ENCODE measurements around the gene SAMD9. TPM values are rescaled to one million over a fixed set of nuclear protein-coding genes. Genes with fewer than 3 reads are reported as not detected.

Gene SAMD9
- total RNA-seq, 1 donor from 2014 or later = not detected

DNA sequence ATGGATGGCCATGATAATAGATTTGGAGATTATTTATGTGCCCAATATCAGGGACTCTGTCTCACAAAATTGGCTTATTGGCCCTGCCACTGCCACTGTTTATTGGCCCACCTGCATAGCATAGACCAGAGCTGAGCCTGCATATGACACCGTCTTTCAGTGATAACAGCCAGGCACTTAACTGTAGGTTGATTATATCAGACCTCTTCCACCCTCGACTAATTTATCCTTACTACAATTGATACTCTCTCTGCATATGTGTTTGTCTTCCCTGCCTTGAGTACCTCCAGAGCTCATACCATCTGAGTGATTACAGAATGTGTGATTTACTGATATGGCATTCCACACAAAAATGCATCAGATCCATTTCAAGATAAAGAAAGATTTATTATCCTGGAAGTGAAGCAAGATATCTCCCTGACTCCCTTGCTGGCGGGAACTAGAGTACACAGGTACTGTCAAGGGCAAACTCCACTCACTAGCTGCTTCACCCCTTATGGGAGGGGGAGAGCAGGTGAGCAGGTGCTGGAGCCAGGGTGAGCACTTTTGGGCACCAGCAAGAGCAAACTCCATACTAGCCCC, 43.5 kb upstream of the SAMD9 start:
- H3K9ac ChIP-seq = no peak overlapping the region
- Mint-ChIP-seq H3K9me3 (no peaks in the 10 kb centered on the region), H3K4me3 (no peak overlapping the region), H3K4me1 (no peaks in the 10 kb centered on the region), H3K36me3 (no peaks in the 10 kb centered on the region), H3K27ac (no peak overlapping the region), H3K27me3 (ENCODE audit: insufficient read depth, low read depth) (no peaks in the 10 kb centered on the region)
- no peaks in the 10 kb centered on the region for H3F3A ChIP-seq (ENCODE audit: low read depth)
- no peak overlapping the region for H3K27ac ChIP-seq
- H4K20me1 ChIP-seq (ENCODE audit: low read depth) = no peaks in the 10 kb centered on the region
- H2AFZ ChIP-seq (replicated peaks) = no peak overlapping the region
- no peak overlapping the region for H3K4me2 ChIP-seq
- no peak for DNase-seq (ENCODE audit: low spot score)
- H3K79me2 ChIP-seq (ENCODE audit: low read depth) = no peaks in the 10 kb centered on the region
- no peaks in the 10 kb centered on the region for H3K4me1 ChIP-seq
- H3K4me3 ChIP-seq = no peak overlapping the region
- peaks cover 4% of the 10 kb centered on the region for H3K27me3 ChIP-seq
- H3K9me3 ChIP-seq (ENCODE audit: low read depth) = no peaks in the 10 kb centered on the region
- no peak for TF ChIP-seq EZH2phosphoT487 (IDR thresholded peaks at IDR 0.05)
- TF ChIP-seq, protein P1, sequence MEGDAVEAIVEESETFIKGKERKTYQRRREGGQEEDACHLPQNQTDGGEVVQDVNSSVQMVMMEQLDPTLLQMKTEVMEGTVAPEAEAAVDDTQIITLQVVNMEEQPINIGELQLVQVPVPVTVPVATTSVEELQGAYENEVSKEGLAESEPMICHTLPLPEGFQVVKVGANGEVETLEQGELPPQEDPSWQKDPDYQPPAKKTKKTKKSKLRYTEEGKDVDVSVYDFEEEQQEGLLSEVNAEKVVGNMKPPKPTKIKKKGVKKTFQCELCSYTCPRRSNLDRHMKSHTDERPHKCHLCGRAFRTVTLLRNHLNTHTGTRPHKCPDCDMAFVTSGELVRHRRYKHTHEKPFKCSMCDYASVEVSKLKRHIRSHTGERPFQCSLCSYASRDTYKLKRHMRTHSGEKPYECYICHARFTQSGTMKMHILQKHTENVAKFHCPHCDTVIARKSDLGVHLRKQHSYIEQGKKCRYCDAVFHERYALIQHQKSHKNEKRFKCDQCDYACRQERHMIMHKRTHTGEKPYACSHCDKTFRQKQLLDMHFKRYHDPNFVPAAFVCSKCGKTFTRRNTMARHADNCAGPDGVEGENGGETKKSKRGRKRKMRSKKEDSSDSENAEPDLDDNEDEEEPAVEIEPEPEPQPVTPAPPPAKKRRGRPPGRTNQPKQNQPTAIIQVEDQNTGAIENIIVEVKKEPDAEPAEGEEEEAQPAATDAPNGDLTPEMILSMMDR (IDR thresholded peaks at IDR 0.05) = no peak
- TF ChIP-seq EZH2 (IDR thresholded peaks at IDR 0.05) = no peak
- no peaks in the 10 kb centered on the region for H3K36me3 ChIP-seq

DNA sequence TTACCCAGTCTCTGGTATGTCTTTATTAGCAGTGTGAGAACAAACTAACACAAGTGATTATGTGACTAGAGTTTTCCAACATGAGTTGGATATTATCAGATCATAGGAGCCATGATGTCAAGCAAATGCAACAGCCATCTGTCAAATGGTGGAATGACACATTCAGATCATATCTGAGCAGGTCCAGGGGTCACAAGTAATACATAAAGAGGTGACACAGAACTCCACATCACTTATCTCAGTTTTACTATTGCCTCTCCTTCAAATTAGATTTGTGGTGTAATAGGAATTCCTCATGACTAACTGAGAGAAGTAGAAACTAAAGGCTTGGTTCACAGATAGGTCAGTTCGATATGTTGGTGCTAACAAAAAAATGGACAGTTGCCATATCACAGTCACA, 42.6 kb upstream of the SAMD9 start:
- Histone ChIP-seq H3K4me3 (no peak overlapping the region), H3K9ac (no peak overlapping the region), H4K20me1 (ENCODE audit: low read depth) (no peaks in the 10 kb centered on the region), H2AFZ (replicated peaks) (no peak overlapping the region), H3K79me2 (ENCODE audit: low read depth) (no peaks in the 10 kb centered on the region), H3K4me1 (no peaks in the 10 kb centered on the region), H3K4me2 (no peak overlapping the region), H3K27me3 (peaks cover 4% of the 10 kb centered on the region), H3K9me3 (ENCODE audit: low read depth) (no peaks in the 10 kb centered on the region), H3K27ac (no peak overlapping the region), H3F3A (ENCODE audit: low read depth) (no peaks in the 10 kb centered on the region), H3K36me3 (no peaks in the 10 kb centered on the region)
- no peak for DNase-seq (ENCODE audit: low spot score)
- Mint-ChIP-seq H3K27me3 (ENCODE audit: insufficient read depth, low read depth) (no peaks in the 10 kb centered on the region), H3K36me3 (no peaks in the 10 kb centered on the region), H3K4me1 (no peaks in the 10 kb centered on the region), H3K27ac (no peak overlapping the region), H3K9me3 (no peaks in the 10 kb centered on the region), H3K4me3 (no peak overlapping the region)
- TF ChIP-seq EZH2phosphoT487 (IDR thresholded peaks at IDR 0.05) (no peak), EZH2 (IDR thresholded peaks at IDR 0.05) (no peak)
- TF ChIP-seq, protein P1 (IDR thresholded peaks at IDR 0.05) = no peak

DNA sequence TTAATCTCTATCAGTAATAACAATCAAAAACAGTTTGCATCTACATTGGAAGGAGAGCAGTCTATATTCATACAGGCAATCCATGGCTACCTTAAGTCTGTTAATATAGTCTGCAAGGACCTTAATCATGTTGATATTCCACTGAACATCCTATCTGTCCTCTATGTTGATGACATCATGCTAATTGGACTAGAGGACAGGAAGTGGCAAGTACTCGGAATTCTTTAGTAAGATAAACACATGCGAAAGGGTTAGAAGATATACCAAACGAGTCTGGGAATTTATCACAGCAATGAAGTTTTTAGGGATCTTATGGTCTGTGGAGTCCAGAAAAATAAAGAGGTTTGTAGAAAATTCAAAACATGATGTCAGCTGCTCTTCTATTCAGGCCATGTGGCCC, 41.7 kb upstream of the SAMD9 start:
- no peaks in the 10 kb centered on the region for H3K27me3 Mint-ChIP-seq (ENCODE audit: insufficient read depth, low read depth)
- Histone ChIP-seq H3K9ac (no peak overlapping the region), H3K4me1 (no peaks in the 10 kb centered on the region), H4K20me1 (ENCODE audit: low read depth) (no peaks in the 10 kb centered on the region), H3K9me3 (ENCODE audit: low read depth) (no peaks in the 10 kb centered on the region), H3K27me3 (peaks cover 4% of the 10 kb centered on the region), H3K4me3 (no peak overlapping the region), H2AFZ (replicated peaks) (no peak overlapping the region), H3K79me2 (ENCODE audit: low read depth) (no peaks in the 10 kb centered on the region), H3K27ac (no peak overlapping the region), H3K4me2 (no peak overlapping the region), H3F3A (ENCODE audit: low read depth) (no peaks in the 10 kb centered on the region), H3K36me3 (no peaks in the 10 kb centered on the region)
- no peaks in the 10 kb centered on the region for H3K4me1 Mint-ChIP-seq
- no peak for DNase-seq (ENCODE audit: low spot score)
- H3K4me3 Mint-ChIP-seq = no peak overlapping the region
- TF ChIP-seq, protein P1 (IDR thresholded peaks at IDR 0.05) = no peak
- TF ChIP-seq EZH2 (IDR thresholded peaks at IDR 0.05) = no peak
- no peak for TF ChIP-seq EZH2phosphoT487 (IDR thresholded peaks at IDR 0.05)
- H3K9me3 Mint-ChIP-seq = no peaks in the 10 kb centered on the region
- H3K36me3 Mint-ChIP-seq = no peaks in the 10 kb centered on the region
- no peak overlapping the region for H3K27ac Mint-ChIP-seq
